ENCODE results near the gene POLR1H.

GRCh38 chr6:30060606-30061091, 416 bp upstream of the POLR1H start:
- TF ChIP-seq CTCF (conservative IDR thresholded peaks at IDR 0.05 in 1 of 2, IDR thresholded peaks at IDR 0.05 in 1 of 2; ENCODE audit: extremely low read depth in 1 of 2, insufficient read depth in 1 of 2, low read depth in 1 of 2, low read length in 2 of 2): no peak
- TF ChIP-seq EZH2 (IDR thresholded peaks at IDR 0.05; ENCODE audit: borderline replicate concordance, low read length): no peak
